ENCODE measurements around the gene ZNF234.
"Not testable (repeated sequence)": the region's sequence is repeated elsewhere in the genome, so short reads cannot be mapped to it uniquely, and the experiment has no call there.

The ZNF234 gene

GRCh38 chr19:44141191-44142058 lies at the start of gene ZNF234:
ZNF234 (plus strand) TSS chr19:44141554; CDS start chr19:44144633, 3,079 bp downstream.
- peak; percentile 81 to 83 for DNase-seq
- no peak for TF ChIP-seq GATA1 (IDR thresholded peaks at IDR 0.05; ENCODE audit: low read depth, low read length)
- TF ChIP-seq POLR2A (IDR thresholded peaks at IDR 0.05; ENCODE audit: low read length), result peak; percentile 57

GRCh38 chr19:44092108-44092507 lies 49.2 kb upstream of the ZNF234 start:
- no peak for DNase-seq
- no peak for TF ChIP-seq GATA1 (IDR thresholded peaks at IDR 0.05; ENCODE audit: low read depth, low read length)
- no peak for TF ChIP-seq POLR2A (IDR thresholded peaks at IDR 0.05; ENCODE audit: low read length)

DNA sequence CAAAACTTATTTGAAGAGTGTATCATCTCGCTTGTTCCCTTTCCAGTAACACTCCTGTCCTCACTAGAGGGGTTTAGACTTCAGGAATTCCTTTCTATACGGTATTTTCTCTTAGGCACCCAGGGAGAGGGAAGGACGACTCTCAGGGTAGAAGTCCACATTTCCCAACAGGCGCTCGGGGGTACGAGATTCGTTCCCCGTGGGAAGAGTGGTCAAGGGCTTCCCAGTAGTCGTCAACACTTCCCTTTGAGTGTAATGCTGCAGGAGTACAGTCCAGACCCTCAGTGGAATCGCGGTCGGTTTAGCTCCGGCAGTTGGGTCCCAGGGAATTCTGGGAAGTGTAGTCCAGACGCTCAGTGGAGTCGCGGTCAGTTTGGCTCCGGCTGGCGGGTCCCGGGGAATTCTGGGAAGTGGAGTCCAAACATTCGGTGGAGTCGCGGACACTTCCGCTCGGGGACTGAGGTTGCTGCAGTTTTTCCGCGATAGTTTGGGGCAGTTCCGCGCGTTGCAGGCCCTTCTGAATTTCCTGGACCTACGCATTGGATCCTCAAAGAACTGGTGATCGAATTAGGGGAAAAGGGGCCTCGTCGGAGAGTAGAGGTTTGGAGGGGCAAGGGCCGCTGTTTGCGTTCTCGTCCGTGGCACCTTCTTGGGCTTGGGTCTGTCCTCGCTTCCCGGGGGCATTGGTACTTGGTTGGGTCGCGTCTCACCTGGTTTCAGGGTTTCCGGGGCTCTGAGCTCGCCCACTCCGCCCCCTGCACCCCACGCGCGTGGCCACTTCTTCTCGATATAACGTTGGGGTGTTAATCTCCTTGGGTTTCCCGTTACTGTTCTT lies 47.2 kb upstream of the ZNF234 start, which contains the start of gene ZNF224:
Gene ZNF224 (plus strand): TSS at position 431 of the 835 bp plus-strand sequence. CDS start 3,513 bp downstream, outside the sequence.
- peak; percentile 92 to 93 for DNase-seq
- TF ChIP-seq GATA1 (IDR thresholded peaks at IDR 0.05; ENCODE audit: low read depth, low read length), result no peak
- peak; percentile 61 for TF ChIP-seq POLR2A (IDR thresholded peaks at IDR 0.05; ENCODE audit: low read length)

GRCh38 chr19:44107751-44108150 lies 33.6 kb upstream of the ZNF234 start:
- no peak for DNase-seq
- TF ChIP-seq POLR2A (IDR thresholded peaks at IDR 0.05; ENCODE audit: low read length) (no peak), GATA1 (IDR thresholded peaks at IDR 0.05; ENCODE audit: low read depth, low read length) (no peak)

DNA sequence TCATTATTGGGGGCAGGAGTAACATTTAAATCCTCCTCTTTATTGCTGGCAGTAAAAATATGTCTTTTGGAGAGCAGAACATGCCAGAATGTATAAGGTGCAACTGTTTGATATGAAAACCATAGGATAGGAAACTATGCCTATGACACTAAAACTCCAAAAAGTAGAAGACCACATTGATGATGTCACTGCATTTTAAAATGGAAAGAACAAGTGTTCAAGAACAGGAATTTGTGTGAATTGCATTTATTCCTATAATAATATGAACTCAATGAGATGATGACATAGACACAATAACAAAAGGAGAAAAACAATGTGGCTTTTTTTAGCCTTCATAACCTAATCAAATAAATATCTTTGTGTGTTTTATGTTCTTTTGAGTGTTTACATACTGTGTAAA lies 31.9 kb upstream of the ZNF234 start:
- TF ChIP-seq POLR2A (IDR thresholded peaks at IDR 0.05; ENCODE audit: low read length) (no peak), GATA1 (IDR thresholded peaks at IDR 0.05; ENCODE audit: low read depth, low read length) (no peak)
- no peak for DNase-seq

DNA sequence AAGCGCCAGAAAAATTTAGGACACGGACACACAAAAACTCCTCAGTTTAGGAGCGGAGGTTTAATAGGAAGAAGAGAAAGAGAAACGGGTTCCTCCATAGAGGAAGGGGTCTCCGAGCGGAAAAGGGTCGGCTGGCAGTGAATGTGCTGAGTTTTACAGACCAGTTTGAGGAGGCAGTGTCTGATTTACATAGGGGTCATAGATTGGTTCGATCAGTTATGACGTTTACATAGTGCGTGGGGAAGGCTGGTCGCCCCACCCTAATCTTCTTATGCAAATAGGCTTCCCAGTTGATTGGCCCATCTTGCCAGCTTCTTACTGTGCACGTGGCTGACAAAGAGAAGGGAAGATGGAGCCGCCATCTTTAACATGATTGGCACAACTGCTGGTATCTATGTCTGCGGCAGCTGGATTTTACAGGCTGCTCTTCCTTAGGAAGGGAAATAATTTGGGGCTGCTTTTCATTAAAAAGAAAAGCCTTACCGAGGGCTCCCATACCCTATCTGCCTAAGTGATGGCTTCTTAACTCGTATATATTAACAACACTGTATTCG lies 29.4 kb upstream of the ZNF234 start:
- no peak for TF ChIP-seq GATA1 (IDR thresholded peaks at IDR 0.05; ENCODE audit: low read depth, low read length)
- no peak for TF ChIP-seq POLR2A (IDR thresholded peaks at IDR 0.05; ENCODE audit: low read length)
- peak; percentile 52 to 84 for DNase-seq

GRCh38 chr19:44112802-44113137 lies 28.6 kb upstream of the ZNF234 start:
- DNase-seq, result no peak
- no peak for TF ChIP-seq GATA1 (IDR thresholded peaks at IDR 0.05; ENCODE audit: low read depth, low read length)
- TF ChIP-seq POLR2A (IDR thresholded peaks at IDR 0.05; ENCODE audit: low read length), result no peak

DNA sequence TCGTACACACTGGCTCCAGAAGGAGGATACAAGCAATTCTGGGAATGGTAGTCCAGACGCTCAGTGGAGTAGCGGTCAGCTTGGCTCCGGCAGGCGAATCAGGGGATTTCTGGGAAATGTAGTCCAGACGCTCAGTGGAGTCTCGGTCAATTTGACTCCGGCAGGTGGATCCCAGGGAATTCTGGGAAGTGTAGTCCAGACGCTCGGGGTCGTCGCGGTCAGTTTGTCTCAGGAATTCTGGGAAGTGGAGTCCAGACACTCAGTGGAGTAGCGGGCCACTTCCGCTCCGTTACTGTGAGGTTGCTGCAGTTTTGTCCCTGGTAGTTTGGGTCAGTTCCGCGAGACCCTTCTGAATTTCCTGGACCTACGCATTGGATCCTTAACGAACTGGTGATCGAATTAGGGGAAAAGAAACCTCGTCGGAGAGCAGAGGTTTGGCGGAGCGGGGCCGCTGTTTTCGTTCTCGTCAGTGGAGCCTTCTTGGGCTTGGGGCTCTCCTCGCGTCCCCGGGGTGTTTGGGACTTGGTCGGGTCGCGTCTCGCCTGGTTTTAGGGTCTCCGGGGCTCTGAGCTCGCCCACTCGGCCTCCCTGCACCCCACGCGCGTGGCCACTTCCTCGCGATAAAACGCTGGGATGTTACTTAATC lies 28.1 kb upstream of the ZNF234 start, which contains the start of gene ZNF225:
Gene ZNF225 (plus strand): TSS at position 262 of the 646 bp plus-strand sequence. CDS start 2,429 bp downstream, outside the sequence.
- DNase-seq, result peak; percentile 96 to 97
- TF ChIP-seq POLR2A (IDR thresholded peaks at IDR 0.05; ENCODE audit: low read length), result peak; percentile 72
- TF ChIP-seq GATA1 (IDR thresholded peaks at IDR 0.05; ENCODE audit: low read depth, low read length), result no peak

- TF ChIP-seq GATA1 (IDR thresholded peaks at IDR 0.05; ENCODE audit: low read depth, low read length), result no peak
- peak; percentile 30 to 55 for DNase-seq
Measured at GRCh38 chr19:44113784-44114390, 27.5 kb upstream of the ZNF234 start.

DNA sequence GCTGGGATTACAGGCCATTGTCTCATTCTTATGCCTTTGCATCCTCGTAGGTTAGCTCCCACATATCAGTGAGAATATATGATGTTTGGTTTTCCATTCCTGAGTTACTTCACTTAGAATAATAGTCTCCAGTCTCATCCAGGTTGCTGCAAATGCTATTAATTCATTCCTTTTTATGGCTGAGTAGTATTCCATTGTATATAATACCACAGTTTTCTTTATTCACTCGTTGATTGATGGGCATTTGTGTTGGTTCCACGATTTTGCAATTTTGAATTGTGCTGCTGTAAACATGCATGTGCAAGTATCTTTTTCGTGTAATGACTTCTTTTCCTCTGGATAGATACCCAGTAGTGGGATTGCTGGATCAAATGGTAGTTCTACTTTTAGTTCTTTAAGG lies 20.2 kb upstream of the ZNF234 start:
- DNase-seq, result not testable (repeated sequence)

- TF ChIP-seq GATA1 (IDR thresholded peaks at IDR 0.05; ENCODE audit: low read depth, low read length) (no peak), POLR2A (IDR thresholded peaks at IDR 0.05; ENCODE audit: low read length) (no peak)
- DNase-seq, result no peak
Measured at GRCh38 chr19:44131955-44132354, 9.4 kb upstream of the ZNF234 start.

GRCh38 chr19:44142059-44142433 lies 692 bp downstream of the ZNF234 start:
- TF ChIP-seq GATA1 (IDR thresholded peaks at IDR 0.05; ENCODE audit: low read depth, low read length) (no peak), POLR2A (IDR thresholded peaks at IDR 0.05; ENCODE audit: low read length) (no peak)
- DNase-seq, result peak; percentile 57 to 59

- DNase-seq, result no peak
- TF ChIP-seq GATA1 (IDR thresholded peaks at IDR 0.05; ENCODE audit: low read depth, low read length) (no peak), POLR2A (IDR thresholded peaks at IDR 0.05; ENCODE audit: low read length) (no peak)
Measured at GRCh38 chr19:44149776-44150175, 8.4 kb downstream of the ZNF234 start.
